Measurements from ENCODE around the gene GSE1. TPM values are rescaled to one million over a fixed set of nuclear protein-coding genes. Genes with fewer than 3 reads are reported as not detected.

GSE1 gene
- total RNA-seq, 6 experiments from 2014 or later = 30.0 to 48.0 (median 38.8) TPM

- 84% methylated on average over 6 of the region's 24 CpGs for whole genome bisulfite sequencing (ENCODE audit: insufficient coverage, low coverage, low lambda C conversion rate, missing lambda C conversion rate)
- H3K27ac ChIP-seq = no peak overlapping the region
- H3K9me3 ChIP-seq = no peaks in the 10 kb centered on the region
- TF ChIP-seq, protein P1, sequence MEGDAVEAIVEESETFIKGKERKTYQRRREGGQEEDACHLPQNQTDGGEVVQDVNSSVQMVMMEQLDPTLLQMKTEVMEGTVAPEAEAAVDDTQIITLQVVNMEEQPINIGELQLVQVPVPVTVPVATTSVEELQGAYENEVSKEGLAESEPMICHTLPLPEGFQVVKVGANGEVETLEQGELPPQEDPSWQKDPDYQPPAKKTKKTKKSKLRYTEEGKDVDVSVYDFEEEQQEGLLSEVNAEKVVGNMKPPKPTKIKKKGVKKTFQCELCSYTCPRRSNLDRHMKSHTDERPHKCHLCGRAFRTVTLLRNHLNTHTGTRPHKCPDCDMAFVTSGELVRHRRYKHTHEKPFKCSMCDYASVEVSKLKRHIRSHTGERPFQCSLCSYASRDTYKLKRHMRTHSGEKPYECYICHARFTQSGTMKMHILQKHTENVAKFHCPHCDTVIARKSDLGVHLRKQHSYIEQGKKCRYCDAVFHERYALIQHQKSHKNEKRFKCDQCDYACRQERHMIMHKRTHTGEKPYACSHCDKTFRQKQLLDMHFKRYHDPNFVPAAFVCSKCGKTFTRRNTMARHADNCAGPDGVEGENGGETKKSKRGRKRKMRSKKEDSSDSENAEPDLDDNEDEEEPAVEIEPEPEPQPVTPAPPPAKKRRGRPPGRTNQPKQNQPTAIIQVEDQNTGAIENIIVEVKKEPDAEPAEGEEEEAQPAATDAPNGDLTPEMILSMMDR (IDR thresholded peaks at IDR 0.05) = no peak
- intact Hi-C loops (cut with DNase I) = no loop called here
- H3K4me3 ChIP-seq = no peak overlapping the region
- no peaks in the 10 kb centered on the region for H3K4me1 ChIP-seq
- ATAC-seq = no peak
- no peaks in the 10 kb centered on the region for H3K36me3 ChIP-seq
- no peaks in the 10 kb centered on the region for H3K27me3 ChIP-seq
- DNase-seq = no peak
Measured at GRCh38 chr16:85594273-85594977, 18.7 kb upstream of the GSE1 start.

GRCh38 chr16:85594978-85595661 lies 18.0 kb upstream of the GSE1 start:
- 80% methylated on average over 6 of the region's 11 CpGs for WGBS (ENCODE audit: insufficient coverage, low coverage, low lambda C conversion rate, missing lambda C conversion rate)
- H3K4me3 ChIP-seq = no peak overlapping the region
- intact Hi-C loops (cut with DNase I) = no loop called here
- no peaks in the 10 kb centered on the region for H3K4me1 ChIP-seq
- no peaks in the 10 kb centered on the region for H3K27me3 ChIP-seq
- no peak for TF ChIP-seq POLR2A (IDR thresholded peaks at IDR 0.05)
- TF ChIP-seq, protein P1 (IDR thresholded peaks at IDR 0.05) = no peak
- ATAC-seq (peak in 1 of 4 donors; percentile 6), DNase-seq (no peak)
- H3K36me3 ChIP-seq = no peaks in the 10 kb centered on the region
- H3K27ac ChIP-seq = no peak overlapping the region
- H3K9me3 ChIP-seq = no peaks in the 10 kb centered on the region

DNA sequence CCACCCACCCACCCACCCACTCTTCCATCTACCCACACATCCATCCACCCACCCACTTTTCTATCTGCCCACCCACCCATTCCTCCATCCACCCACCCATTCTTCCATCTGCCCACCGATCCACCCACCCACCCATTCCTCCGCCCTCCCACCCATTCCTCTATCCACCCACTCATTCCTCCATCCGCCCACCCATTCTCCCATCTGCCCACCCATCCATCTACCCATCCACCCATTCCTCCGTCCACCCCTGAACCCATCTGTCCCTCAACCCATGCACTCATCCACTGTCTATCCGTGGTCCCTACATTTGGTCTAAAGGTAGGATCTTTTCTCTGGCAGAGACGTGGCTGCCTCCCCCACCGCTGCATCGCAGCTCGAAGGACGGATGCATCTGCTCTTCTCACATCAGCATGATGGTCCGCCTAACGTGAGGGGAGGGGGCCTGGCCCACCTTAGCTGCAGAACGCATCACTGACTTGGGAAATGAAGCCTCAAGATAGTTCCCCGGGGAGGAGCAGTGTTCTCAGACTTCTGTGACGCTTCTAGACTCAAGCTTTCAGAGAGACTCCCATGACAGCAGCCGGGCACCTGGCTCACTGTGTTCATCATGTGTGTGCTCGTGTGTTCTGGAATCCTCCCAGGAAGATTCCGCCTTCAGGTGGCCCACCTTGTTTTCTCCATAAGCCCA lies 17.2 kb upstream of the GSE1 start:
- no peak for ATAC-seq

GRCh38 chr16:85598141-85598540 lies 15.0 kb upstream of the GSE1 start:
- WGBS (ENCODE audit: insufficient coverage, low coverage, low lambda C conversion rate, missing lambda C conversion rate) = 100% methylated on average over 6 of the region's 8 CpGs
- H3K27me3 ChIP-seq = no peaks in the 10 kb centered on the region
- no peak for DNase-seq
- no peaks in the 10 kb centered on the region for H3K4me1 ChIP-seq
- no peaks in the 10 kb centered on the region for H3K36me3 ChIP-seq
- TF ChIP-seq POLR2A (IDR thresholded peaks at IDR 0.05) = no peak
- TF ChIP-seq, protein P1 (IDR thresholded peaks at IDR 0.05) = no peak
- H3K4me3 ChIP-seq = no peak overlapping the region
- no peak overlapping the region for H3K27ac ChIP-seq
- H3K9me3 ChIP-seq = no peaks in the 10 kb centered on the region
- intact Hi-C loops (cut with DNase I) = no loop called here
- no peak for ATAC-seq

More for the DNA sequence above, 17.2 kb upstream of the GSE1 start:
- Histone ChIP-seq H3K9me3 (no peaks in the 10 kb centered on the region), H3K4me1 (no peaks in the 10 kb centered on the region), H3K4me3 (no peak overlapping the region), H3K27me3 (no peaks in the 10 kb centered on the region), H3K27ac (no peak overlapping the region), H3K36me3 (no peaks in the 10 kb centered on the region)
- WGBS (ENCODE audit: insufficient coverage, low coverage, low lambda C conversion rate, missing lambda C conversion rate) = 92% methylated on average over 11 of the region's 18 CpGs
- TF ChIP-seq POLR2A (IDR thresholded peaks at IDR 0.05) = no peak
- TF ChIP-seq, protein P1 (IDR thresholded peaks at IDR 0.05) = no peak
- DNase-seq = no peak
- intact Hi-C loops (cut with DNase I) = no loop called here

All from right lobe of liver (tissue), 6 donors.